ENCODE data around the gene TENM3.

DNA sequence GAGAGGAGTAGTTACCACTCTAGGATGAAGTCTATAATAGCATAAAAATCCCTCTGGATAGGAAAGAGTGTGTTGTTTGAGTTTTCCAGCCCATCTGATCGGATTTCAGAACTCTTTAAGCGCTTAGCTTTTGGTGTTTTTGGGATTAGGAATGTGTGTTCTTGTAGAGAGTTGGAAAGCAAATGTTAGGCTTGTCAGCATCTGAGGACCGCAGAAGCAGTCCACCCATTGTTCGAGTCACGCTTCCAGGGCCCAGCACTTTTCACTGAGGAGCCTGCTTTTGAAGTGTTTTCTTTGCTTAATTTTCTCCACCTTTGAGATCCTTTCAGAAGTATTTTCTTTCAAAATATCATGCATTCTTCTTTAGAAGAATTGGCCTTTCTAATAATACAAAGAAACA lies 306.2 kb downstream of the TENM3 start:
- TF ChIP-seq, protein P1, sequence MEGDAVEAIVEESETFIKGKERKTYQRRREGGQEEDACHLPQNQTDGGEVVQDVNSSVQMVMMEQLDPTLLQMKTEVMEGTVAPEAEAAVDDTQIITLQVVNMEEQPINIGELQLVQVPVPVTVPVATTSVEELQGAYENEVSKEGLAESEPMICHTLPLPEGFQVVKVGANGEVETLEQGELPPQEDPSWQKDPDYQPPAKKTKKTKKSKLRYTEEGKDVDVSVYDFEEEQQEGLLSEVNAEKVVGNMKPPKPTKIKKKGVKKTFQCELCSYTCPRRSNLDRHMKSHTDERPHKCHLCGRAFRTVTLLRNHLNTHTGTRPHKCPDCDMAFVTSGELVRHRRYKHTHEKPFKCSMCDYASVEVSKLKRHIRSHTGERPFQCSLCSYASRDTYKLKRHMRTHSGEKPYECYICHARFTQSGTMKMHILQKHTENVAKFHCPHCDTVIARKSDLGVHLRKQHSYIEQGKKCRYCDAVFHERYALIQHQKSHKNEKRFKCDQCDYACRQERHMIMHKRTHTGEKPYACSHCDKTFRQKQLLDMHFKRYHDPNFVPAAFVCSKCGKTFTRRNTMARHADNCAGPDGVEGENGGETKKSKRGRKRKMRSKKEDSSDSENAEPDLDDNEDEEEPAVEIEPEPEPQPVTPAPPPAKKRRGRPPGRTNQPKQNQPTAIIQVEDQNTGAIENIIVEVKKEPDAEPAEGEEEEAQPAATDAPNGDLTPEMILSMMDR (IDR thresholded peaks at IDR 0.05) = no peak
- TF ChIP-seq POLR2A (IDR thresholded peaks at IDR 0.05) = no peak

All from esophagus squamous epithelium (tissue), 4 donors.